IMR-90 (cell line): ENCODE measurements around the gene NEGR1. TPM values are rescaled to one million over a fixed set of nuclear protein-coding genes. Genes with fewer than 3 reads are reported as not detected.

Source experiments
- ATAC-seq: fragments of 200-7000 bp; cut with Tn5 transposase; 2 replicates; pipeline ENCODE4 v1.9.1; 2020; ENCODE audit warnings: low read depth, mild to moderate bottlenecking, moderate library complexity
- BruUV-seq: library from RNA; stranded (reverse); fragments of 400-500 nt; replicated peaks from 2 replicates; lab custom pipeline; 2021; lab: Mats Ljungman, UMichigan
- CTCF ChIA-PET: fragments of 300-600 bp; formaldehyde crosslinking; extraction: SDS; loops from one replicate; lab custom pipeline; 2021; ENCODE audit warnings: antibody characterized with exemption; lab: Yijun Ruan, JAX
- POLR2A ChIA-PET: fragments of 300-600 bp; sonication (Branson Sonifier 250); formaldehyde crosslinking; loops from one replicate; lab custom pipeline; 2022; ENCODE audit warnings: antibody characterized with exemption; ENCODE audit not compliant: unreplicated experiment; lab: Charles Lee
- DNase-seq: peaks from one replicate; pipeline ENCODE4 v3.0.0; 2013
- H2AFZ ChIP-seq: replicated peaks from 2 replicates; pipeline ENCODE3; 2013; ENCODE audit warnings: low read length, mild to moderate bottlenecking; ENCODE audit not compliant: poor library complexity
- H2AK5ac ChIP-seq: 2 replicates; pipeline ENCODE4 v1.6.1; 2013; ENCODE audit warnings: low read depth, low read length, inconsistent platforms
- H2AK9ac ChIP-seq: replicated peaks from 2 replicates; pipeline ENCODE3; 2013; ENCODE audit warnings: mild to moderate bottlenecking, low read depth, low read length, moderate library complexity; ENCODE audit not compliant: poor library complexity
- H2BK120ac ChIP-seq: 2 replicates; pipeline ENCODE4 v1.6.1; 2013; ENCODE audit warnings: low read depth, low read length, inconsistent platforms
- H2BK15ac ChIP-seq: 3 replicates; pipeline ENCODE4 v1.6.1; 2013; ENCODE audit warnings: low read depth, low read length, inconsistent platforms
- H2BK20ac ChIP-seq: 2 replicates; pipeline ENCODE4 v1.6.1; 2013; ENCODE audit warnings: low read depth, mild to moderate bottlenecking, inconsistent platforms, low read length, moderate library complexity
- H2BK5ac ChIP-seq: 2 replicates; pipeline ENCODE4 v1.6.1; 2013; ENCODE audit warnings: mild to moderate bottlenecking, low read depth, low read length, inconsistent platforms; ENCODE audit not compliant: poor library complexity, severe bottlenecking
- H3K14ac ChIP-seq: replicated peaks from 2 replicates; pipeline ENCODE4 v1.6.1; 2013; ENCODE audit warnings: low read depth, low read length, inconsistent platforms
- H3K18ac ChIP-seq: 2 replicates; pipeline ENCODE4 v1.6.1; 2013; ENCODE audit warnings: low read depth, low read length, control low read depth
- H3K23ac ChIP-seq: 2 replicates; pipeline ENCODE4 v1.6.1; 2013; ENCODE audit warnings: low read depth, low read length, inconsistent platforms
- H3K27ac ChIP-seq: 2 replicates; pipeline ENCODE4 v1.5.1; 2013; ENCODE audit warnings: mild to moderate bottlenecking, control low read depth, low read length; ENCODE audit not compliant: insufficient read depth
- H3K27me3 ChIP-seq: 2 replicates; pipeline ENCODE4 v1.6.1; 2013; ENCODE audit warnings: low read length; ENCODE audit not compliant: control insufficient read depth, insufficient read depth
- H3K36me3 ChIP-seq: 2 replicates; pipeline ENCODE4 v1.6.1; 2013; ENCODE audit warnings: low read length, mixed read lengths; ENCODE audit not compliant: control insufficient read depth, insufficient read depth
- H3K4ac ChIP-seq: 2 replicates; pipeline ENCODE4 v1.6.1; 2013; ENCODE audit warnings: low read depth, low read length, inconsistent platforms
- H3K4me1 ChIP-seq: 2 replicates; pipeline ENCODE4 v1.6.1; 2013; ENCODE audit warnings: low read length, mixed read lengths; ENCODE audit not compliant: control insufficient read depth, insufficient read depth
- H3K4me2 ChIP-seq: 2 replicates; pipeline ENCODE4 v1.6.1; 2013; ENCODE audit warnings: low read depth, mild to moderate bottlenecking, control low read depth, low read length, moderate library complexity
- H3K4me3 ChIP-seq: 2 replicates; pipeline ENCODE4 v1.5.1; 2013; ENCODE audit warnings: low read depth, mild to moderate bottlenecking, control low read depth, low read length, moderate library complexity; ENCODE audit not compliant: insufficient read depth
- H3K56ac ChIP-seq: 2 replicates; pipeline ENCODE4 v1.6.1; 2013; ENCODE audit warnings: low read length, inconsistent platforms; ENCODE audit not compliant: insufficient read depth; ENCODE audit errors: extremely low read depth
- H3K79me1 ChIP-seq, 2 experiments: 2 replicates each; pipeline ENCODE4 v1.6.1; 2013; ENCODE audit warnings: low read length in 2 of 2, inconsistent platforms in 1 of 2, low read depth in 1 of 2
- H3K9ac ChIP-seq: 2 replicates; pipeline ENCODE4 v1.6.1; 2013; ENCODE audit warnings: low read depth, low read length, control low read depth
- H3K9me1 ChIP-seq: 2 replicates; pipeline ENCODE4 v1.6.1; 2013; ENCODE audit warnings: low read length, inconsistent platforms; ENCODE audit not compliant: insufficient read depth
- H3K9me3 ChIP-seq: 2 replicates; pipeline ENCODE4 v1.6.1; 2013; ENCODE audit warnings: low read length; ENCODE audit not compliant: control insufficient read depth, insufficient read depth
- H4K20me1 ChIP-seq: 2 replicates; pipeline ENCODE4 v1.6.1; 2013; ENCODE audit warnings: low read length, inconsistent platforms; ENCODE audit not compliant: insufficient read depth
- H4K5ac ChIP-seq: 2 replicates; pipeline ENCODE4 v1.6.1; 2013; ENCODE audit warnings: mild to moderate bottlenecking, low read depth, low read length, control low read depth
- H4K8ac ChIP-seq, 2 experiments: 2 replicates each; pipeline ENCODE4 v1.6.1; 2013; ENCODE audit warnings: low read depth in 2 of 2, low read length in 2 of 2, control low read depth in 1 of 2, inconsistent platforms in 1 of 2
- H4K91ac ChIP-seq: 2 replicates; pipeline ENCODE4 v1.6.1; 2013; ENCODE audit warnings: low read depth, low read length, inconsistent platforms; ENCODE audit not compliant: insufficient read depth
- BHLHE40 ChIP-seq: fragments of 150-350 bp; IDR thresholded peaks from 2 replicates; pipeline ENCODE4 v1.6.1; 2016; ENCODE audit warnings: mild to moderate bottlenecking, low read depth, low read length
- CEBPB ChIP-seq: IDR thresholded peaks from 2 replicates; pipeline ENCODE4 v1.6.1; 2012; ENCODE audit warnings: low read depth, low read length, improper control_type of control experiment
- CHD1 ChIP-seq: IDR thresholded peaks from 2 replicates; pipeline ENCODE4 v1.6.1; 2012; ENCODE audit warnings: low read depth, low read length, improper control_type of control experiment
- FOS ChIP-seq: fragments of 150-350 bp; IDR thresholded peaks from 2 replicates; pipeline ENCODE4 v1.6.1; 2016; ENCODE audit warnings: low read depth, low read length
- MAFK ChIP-seq: IDR thresholded peaks from 2 replicates; pipeline ENCODE4 v1.6.1; 2012; ENCODE audit warnings: low read depth, low read length, improper control_type of control experiment
- MAZ ChIP-seq: IDR thresholded peaks from 2 replicates; pipeline ENCODE4 v1.6.1; 2012; ENCODE audit warnings: low read depth, mild to moderate bottlenecking, low read length, improper control_type of control experiment, moderate library complexity, borderline replicate concordance
- MXI1 ChIP-seq: IDR thresholded peaks from 2 replicates; pipeline ENCODE4 v1.6.1; 2012; ENCODE audit warnings: low read depth, mild to moderate bottlenecking, low read length, moderate library complexity, borderline replicate concordance
- NFE2L2 ChIP-seq: fragments of 150-350 bp; IDR thresholded peaks from 2 replicates; pipeline ENCODE4 v1.6.1; 2016; ENCODE audit warnings: low read depth, mild to moderate bottlenecking, low read length
- POLR2A ChIP-seq: IDR thresholded peaks from 2 replicates; pipeline ENCODE4 v1.6.1; 2012; ENCODE audit warnings: mild to moderate bottlenecking, low read depth, low read length
- RAD21 ChIP-seq: IDR thresholded peaks from 2 replicates; pipeline ENCODE4 v1.6.1; 2012; ENCODE audit warnings: low read length, improper control_type of control experiment
- RCOR1 ChIP-seq: IDR thresholded peaks from 2 replicates; pipeline ENCODE4 v1.6.1; 2012; ENCODE audit warnings: mild to moderate bottlenecking, low read length, improper control_type of control experiment; ENCODE audit not compliant: insufficient replicate concordance
- RFX5 ChIP-seq: IDR thresholded peaks from 2 replicates; pipeline ENCODE4 v1.8.0; 2012; ENCODE audit warnings: low read depth, mild to moderate bottlenecking, low read length, moderate library complexity
- SMC3 ChIP-seq: fragments of 150-350 bp; IDR thresholded peaks from 2 replicates; pipeline ENCODE4 v1.6.1; 2016; ENCODE audit warnings: low read depth, mild to moderate bottlenecking, antibody characterized with exemption, low read length, moderate library complexity
- WGBS, 2 experiments: methylation state at CpG; one replicate each; pipeline versions ENCODE4 v1.1.5 to v1.1.7; 2013; ENCODE audit warnings: missing lambda C conversion rate in 2 of 2; ENCODE audit not compliant: insufficient read length in 1 of 2; ENCODE audit errors: extremely low coverage in 2 of 2; 5-methylcytosine and 5-hydroxymethylcytosine counted together
- dilution Hi-C: fragments of 300-500 bp; cut with HindIII; formaldehyde crosslinking; loops from one replicate; pipeline ENCODE4 v1.14.3; 2018; ENCODE audit warnings: low sequenced_read_pairs; ENCODE audit not compliant: unreplicated experiment
- in situ Hi-C: fragments of 300-500 bp; cut with MboI; formaldehyde crosslinking; loops from 3 replicates; pipeline ENCODE4 v1.14.3; 2019; ENCODE audit warnings: low sequenced_read_pairs, inconsistent platforms, mixed read lengths
- intact Hi-C: fragments of 100-400 bp; cut with micrococcal nuclease; formaldehyde crosslinking; loops from 2 replicates; pipeline ENCODE4 v1.10.0; 2022
- polyA plus RNA-seq, 3 experiments: library from polyadenylated mRNA; depleted of rRNA; stranded (reverse); fragments of >200 nt; gene quantifications; 2 replicates each; pipeline ENCODE4 v1.2.3, GENCODE V29; 2012; ENCODE audit warnings: low replicate concordance in 1 of 3
- total RNA-seq: library from RNA; depleted of rRNA; stranded (reverse); fragments of >200 nt; gene quantifications from 2 replicates; pipeline ENCODE4 v1.2.3, GENCODE V29; 2012
- TF ChIP-seq, protein P1 (sequence below): fragments of 150-350 bp; IDR thresholded peaks from 2 replicates; pipeline ENCODE4 v1.6.1; 2016; ENCODE audit warnings: low read depth, mild to moderate bottlenecking, low read length, moderate library complexity, borderline replicate concordance
- TF ChIP-seq, protein P2 (sequence below): fragments of 150-350 bp; IDR thresholded peaks from 2 replicates; pipeline ENCODE4 v1.6.1; 2017; ENCODE audit warnings: mild to moderate bottlenecking, antibody characterized with exemption, low read length, low read depth
- TF ChIP-seq, protein P3 (sequence below): conservative IDR thresholded peaks from 2 replicates; pipeline ENCODE4 v1.5.1; 2012; ENCODE audit warnings: mild to moderate bottlenecking, low read depth, low read length, improper control_type of control experiment

NEGR1 gene
- total and polyA plus RNA-seq, 2 of the 4 experiments (the other 2 are of a cell fraction): 5.1 to 9.1 TPM

DNA sequence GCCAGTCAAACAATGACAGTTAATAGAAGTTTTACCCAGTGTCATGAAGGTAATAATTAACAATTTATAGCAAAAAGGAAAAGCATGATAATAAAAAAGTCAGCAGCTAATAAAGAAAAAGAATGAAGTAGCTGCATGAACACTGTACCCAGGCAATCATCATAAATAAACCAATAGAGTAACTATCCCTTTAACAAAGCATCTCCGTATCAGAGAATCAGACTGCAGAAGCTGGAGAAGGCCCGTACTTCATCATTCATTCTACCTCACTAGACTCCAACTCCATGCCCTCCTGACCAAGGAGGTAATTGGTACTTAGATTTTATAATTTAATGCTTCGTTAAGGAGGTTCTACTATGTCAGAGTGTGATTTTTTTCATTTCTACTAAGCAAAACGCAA is 140.5 kb downstream of the NEGR1 start:
- in situ Hi-C loops: no loop called here
- intact Hi-C loops: no loop called here
- Histone ChIP-seq H3K27me3 (no peaks in the 10 kb centered on the region), H3K4me3 (no peak overlapping the region), H3K9ac (no peak overlapping the region), H3K18ac (no peak overlapping the region), H2BK5ac (no peak overlapping the region), H2BK15ac (no peak overlapping the region), H2BK120ac (no peak overlapping the region), H2AK9ac (no peak overlapping the region), H3K56ac (no peak overlapping the region), H3K9me1 (no peaks in the 10 kb centered on the region), H3K4me1 (no peaks in the 10 kb centered on the region), H4K5ac (no peak overlapping the region), H3K9me3 (no peaks in the 10 kb centered on the region), H3K4me2 (no peak overlapping the region), H3K27ac (no peak overlapping the region), H2AFZ (no peak overlapping the region), H3K36me3 (no peaks in the 10 kb centered on the region), H4K8ac (no peak overlapping the region), H4K91ac (no peak overlapping the region), H3K79me1 (no peaks in the 10 kb centered on the region; a peak in 1 of 4 replicates), H3K23ac (no peak overlapping the region), H2AK5ac (no peak overlapping the region), H2BK20ac (no peak overlapping the region), H3K4ac (no peak overlapping the region), H4K20me1 (no peaks in the 10 kb centered on the region), H3K14ac (no peak overlapping the region)
- CTCF ChIA-PET: no interaction called here
- BruUV-seq: no TSS peak
- POLR2A ChIA-PET: no interaction called here
- WGBS, 2 experiments: no CpG with 5 or more reads among the region's 4 CpGs
- dilution Hi-C loops: no loop called here
- ATAC-seq: no peak
- no peak for TF ChIP-seq RFX5
- TF ChIP-seq MAZ: no peak
- TF ChIP-seq NFE2L2: no peak
- no peak for TF ChIP-seq MXI1
- no peak for TF ChIP-seq FOS
- no peak for TF ChIP-seq SMC3
- no peak for TF ChIP-seq CHD1
- no peak for TF ChIP-seq CEBPB
- TF ChIP-seq RCOR1: no peak
- TF ChIP-seq POLR2A: no peak
- TF ChIP-seq, protein P1, sequence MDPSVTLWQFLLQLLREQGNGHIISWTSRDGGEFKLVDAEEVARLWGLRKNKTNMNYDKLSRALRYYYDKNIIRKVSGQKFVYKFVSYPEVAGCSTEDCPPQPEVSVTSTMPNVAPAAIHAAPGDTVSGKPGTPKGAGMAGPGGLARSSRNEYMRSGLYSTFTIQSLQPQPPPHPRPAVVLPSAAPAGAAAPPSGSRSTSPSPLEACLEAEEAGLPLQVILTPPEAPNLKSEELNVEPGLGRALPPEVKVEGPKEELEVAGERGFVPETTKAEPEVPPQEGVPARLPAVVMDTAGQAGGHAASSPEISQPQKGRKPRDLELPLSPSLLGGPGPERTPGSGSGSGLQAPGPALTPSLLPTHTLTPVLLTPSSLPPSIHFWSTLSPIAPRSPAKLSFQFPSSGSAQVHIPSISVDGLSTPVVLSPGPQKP: no peak
- TF ChIP-seq, protein P2, sequence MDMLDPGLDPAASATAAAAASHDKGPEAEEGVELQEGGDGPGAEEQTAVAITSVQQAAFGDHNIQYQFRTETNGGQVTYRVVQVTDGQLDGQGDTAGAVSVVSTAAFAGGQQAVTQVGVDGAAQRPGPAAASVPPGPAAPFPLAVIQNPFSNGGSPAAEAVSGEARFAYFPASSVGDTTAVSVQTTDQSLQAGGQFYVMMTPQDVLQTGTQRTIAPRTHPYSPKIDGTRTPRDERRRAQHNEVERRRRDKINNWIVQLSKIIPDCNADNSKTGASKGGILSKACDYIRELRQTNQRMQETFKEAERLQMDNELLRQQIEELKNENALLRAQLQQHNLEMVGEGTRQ: no peak
- no peak for TF ChIP-seq RAD21
- no peak for TF ChIP-seq MAFK
- no peak for TF ChIP-seq BHLHE40
- TF ChIP-seq, protein P3, sequence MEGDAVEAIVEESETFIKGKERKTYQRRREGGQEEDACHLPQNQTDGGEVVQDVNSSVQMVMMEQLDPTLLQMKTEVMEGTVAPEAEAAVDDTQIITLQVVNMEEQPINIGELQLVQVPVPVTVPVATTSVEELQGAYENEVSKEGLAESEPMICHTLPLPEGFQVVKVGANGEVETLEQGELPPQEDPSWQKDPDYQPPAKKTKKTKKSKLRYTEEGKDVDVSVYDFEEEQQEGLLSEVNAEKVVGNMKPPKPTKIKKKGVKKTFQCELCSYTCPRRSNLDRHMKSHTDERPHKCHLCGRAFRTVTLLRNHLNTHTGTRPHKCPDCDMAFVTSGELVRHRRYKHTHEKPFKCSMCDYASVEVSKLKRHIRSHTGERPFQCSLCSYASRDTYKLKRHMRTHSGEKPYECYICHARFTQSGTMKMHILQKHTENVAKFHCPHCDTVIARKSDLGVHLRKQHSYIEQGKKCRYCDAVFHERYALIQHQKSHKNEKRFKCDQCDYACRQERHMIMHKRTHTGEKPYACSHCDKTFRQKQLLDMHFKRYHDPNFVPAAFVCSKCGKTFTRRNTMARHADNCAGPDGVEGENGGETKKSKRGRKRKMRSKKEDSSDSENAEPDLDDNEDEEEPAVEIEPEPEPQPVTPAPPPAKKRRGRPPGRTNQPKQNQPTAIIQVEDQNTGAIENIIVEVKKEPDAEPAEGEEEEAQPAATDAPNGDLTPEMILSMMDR: no peak
- no peak for DNase-seq
